ENCODE results near the gene TFAP2C.

DNA sequence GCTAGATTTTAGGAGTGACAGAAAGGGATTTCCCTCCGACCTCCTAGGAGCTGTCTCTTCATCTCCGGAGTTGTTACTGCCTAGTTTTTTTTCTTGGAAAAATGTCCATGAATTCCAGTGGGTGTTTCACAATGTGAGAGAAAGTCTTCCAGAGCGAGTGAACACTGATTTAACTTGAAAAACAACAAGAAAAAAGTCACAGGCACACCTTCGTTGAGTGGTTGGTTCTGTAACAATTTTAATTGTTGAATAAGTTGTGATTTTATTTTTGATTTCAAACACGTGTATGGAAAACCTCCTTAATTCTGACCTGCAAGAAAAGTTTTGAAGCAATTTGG lies 2.9 kb downstream of the TFAP2C start:
- TF ChIP-seq POLR2AphosphoS5 (IDR thresholded peaks at IDR 0.05; ENCODE audit: low read depth) (no peak), GABPA (IDR thresholded peaks at IDR 0.05; ENCODE audit: low read depth) (no peak), SPI1 (IDR thresholded peaks at IDR 0.05; ENCODE audit: borderline replicate concordance, low read depth) (no peak)
- TF ChIP-seq, protein P1, sequence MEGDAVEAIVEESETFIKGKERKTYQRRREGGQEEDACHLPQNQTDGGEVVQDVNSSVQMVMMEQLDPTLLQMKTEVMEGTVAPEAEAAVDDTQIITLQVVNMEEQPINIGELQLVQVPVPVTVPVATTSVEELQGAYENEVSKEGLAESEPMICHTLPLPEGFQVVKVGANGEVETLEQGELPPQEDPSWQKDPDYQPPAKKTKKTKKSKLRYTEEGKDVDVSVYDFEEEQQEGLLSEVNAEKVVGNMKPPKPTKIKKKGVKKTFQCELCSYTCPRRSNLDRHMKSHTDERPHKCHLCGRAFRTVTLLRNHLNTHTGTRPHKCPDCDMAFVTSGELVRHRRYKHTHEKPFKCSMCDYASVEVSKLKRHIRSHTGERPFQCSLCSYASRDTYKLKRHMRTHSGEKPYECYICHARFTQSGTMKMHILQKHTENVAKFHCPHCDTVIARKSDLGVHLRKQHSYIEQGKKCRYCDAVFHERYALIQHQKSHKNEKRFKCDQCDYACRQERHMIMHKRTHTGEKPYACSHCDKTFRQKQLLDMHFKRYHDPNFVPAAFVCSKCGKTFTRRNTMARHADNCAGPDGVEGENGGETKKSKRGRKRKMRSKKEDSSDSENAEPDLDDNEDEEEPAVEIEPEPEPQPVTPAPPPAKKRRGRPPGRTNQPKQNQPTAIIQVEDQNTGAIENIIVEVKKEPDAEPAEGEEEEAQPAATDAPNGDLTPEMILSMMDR (IDR thresholded peaks at IDR 0.05; ENCODE audit: insufficient read depth, low read length): no peak
- TF ChIP-seq, protein P2, sequence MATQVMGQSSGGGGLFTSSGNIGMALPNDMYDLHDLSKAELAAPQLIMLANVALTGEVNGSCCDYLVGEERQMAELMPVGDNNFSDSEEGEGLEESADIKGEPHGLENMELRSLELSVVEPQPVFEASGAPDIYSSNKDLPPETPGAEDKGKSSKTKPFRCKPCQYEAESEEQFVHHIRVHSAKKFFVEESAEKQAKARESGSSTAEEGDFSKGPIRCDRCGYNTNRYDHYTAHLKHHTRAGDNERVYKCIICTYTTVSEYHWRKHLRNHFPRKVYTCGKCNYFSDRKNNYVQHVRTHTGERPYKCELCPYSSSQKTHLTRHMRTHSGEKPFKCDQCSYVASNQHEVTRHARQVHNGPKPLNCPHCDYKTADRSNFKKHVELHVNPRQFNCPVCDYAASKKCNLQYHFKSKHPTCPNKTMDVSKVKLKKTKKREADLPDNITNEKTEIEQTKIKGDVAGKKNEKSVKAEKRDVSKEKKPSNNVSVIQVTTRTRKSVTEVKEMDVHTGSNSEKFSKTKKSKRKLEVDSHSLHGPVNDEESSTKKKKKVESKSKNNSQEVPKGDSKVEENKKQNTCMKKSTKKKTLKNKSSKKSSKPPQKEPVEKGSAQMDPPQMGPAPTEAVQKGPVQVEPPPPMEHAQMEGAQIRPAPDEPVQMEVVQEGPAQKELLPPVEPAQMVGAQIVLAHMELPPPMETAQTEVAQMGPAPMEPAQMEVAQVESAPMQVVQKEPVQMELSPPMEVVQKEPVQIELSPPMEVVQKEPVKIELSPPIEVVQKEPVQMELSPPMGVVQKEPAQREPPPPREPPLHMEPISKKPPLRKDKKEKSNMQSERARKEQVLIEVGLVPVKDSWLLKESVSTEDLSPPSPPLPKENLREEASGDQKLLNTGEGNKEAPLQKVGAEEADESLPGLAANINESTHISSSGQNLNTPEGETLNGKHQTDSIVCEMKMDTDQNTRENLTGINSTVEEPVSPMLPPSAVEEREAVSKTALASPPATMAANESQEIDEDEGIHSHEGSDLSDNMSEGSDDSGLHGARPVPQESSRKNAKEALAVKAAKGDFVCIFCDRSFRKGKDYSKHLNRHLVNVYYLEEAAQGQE (IDR thresholded peaks at IDR 0.05; ENCODE audit: insufficient replicate concordance, low read depth): no peak
